ENCODE data around the gene XDH. TPM values are rescaled to one million over a fixed set of nuclear protein-coding genes. Genes with fewer than 3 reads are reported as not detected.

XDH gene
- total and polyA plus RNA-seq, 2 donors (not counting 1 experiment from before 2014, with no cell fraction given), result 0.50 to 0.59 TPM

DNA sequence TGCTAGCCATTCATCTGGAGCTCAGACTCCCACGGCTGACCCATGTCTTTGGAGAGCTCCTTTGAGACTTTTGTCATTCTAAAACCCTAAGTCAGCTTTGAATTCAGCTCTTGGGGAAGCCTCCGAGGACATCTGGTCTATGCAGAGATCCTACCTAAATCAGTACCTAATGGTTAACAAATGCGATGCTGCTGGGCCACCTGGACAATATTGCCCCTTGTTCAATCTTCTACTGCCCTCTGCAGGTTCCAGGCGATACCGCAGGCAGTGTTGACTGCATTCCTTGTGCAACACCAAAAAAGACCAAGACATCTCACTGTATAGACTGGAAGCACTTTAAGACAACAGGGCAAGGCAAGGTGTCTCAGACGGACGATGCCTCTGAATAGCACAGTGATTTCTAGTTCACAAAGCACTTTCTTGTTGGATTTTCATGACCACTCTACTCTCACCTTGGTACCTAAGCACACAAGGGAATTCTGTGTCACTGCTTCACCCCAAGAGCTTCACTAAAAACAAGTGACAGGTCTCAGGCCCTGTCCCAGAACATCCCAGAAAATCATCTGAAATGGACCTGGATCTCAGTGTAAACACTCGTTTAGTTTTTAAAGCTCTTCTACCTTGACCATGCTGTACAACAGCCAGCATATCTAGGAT, 80.9 kb downstream of the XDH start:
- H3K4me1 ChIP-seq (ENCODE audit: control insufficient read depth, extremely low read depth, insufficient read depth, low read length), result peaks cover 16% of the 10 kb centered on the region
- H3K4me2 ChIP-seq (ENCODE audit: extremely low read depth, insufficient read depth, low read length), result no peak overlapping the region
- TF ChIP-seq, protein P1, sequence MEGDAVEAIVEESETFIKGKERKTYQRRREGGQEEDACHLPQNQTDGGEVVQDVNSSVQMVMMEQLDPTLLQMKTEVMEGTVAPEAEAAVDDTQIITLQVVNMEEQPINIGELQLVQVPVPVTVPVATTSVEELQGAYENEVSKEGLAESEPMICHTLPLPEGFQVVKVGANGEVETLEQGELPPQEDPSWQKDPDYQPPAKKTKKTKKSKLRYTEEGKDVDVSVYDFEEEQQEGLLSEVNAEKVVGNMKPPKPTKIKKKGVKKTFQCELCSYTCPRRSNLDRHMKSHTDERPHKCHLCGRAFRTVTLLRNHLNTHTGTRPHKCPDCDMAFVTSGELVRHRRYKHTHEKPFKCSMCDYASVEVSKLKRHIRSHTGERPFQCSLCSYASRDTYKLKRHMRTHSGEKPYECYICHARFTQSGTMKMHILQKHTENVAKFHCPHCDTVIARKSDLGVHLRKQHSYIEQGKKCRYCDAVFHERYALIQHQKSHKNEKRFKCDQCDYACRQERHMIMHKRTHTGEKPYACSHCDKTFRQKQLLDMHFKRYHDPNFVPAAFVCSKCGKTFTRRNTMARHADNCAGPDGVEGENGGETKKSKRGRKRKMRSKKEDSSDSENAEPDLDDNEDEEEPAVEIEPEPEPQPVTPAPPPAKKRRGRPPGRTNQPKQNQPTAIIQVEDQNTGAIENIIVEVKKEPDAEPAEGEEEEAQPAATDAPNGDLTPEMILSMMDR (conservative IDR thresholded peaks at IDR 0.05 in 1 of 2, IDR thresholded peaks at IDR 0.05 in 1 of 2; ENCODE audit: low read depth in 1 of 2, low read length in 2 of 2), result peak; percentile 99
- TF ChIP-seq EZH2 (IDR thresholded peaks at IDR 0.05; ENCODE audit: low read length, missing control alignments), result no peak
- H3K27me3 ChIP-seq (ENCODE audit: control insufficient read depth, insufficient read depth, low read length), result no peaks in the 10 kb centered on the region
- no peak overlapping the region for H3K4me3 ChIP-seq (replicated peaks in 1 of 4; ENCODE audit: control extremely low read depth in 1 of 4, insufficient read depth in 1 of 4, low read depth in 3 of 4, low read length in 4 of 4)
- peak; percentile 68 to 86 for DNase-seq (ENCODE audit: low read depth in 2 of 2)
- H3K36me3 ChIP-seq (ENCODE audit: control insufficient read depth, insufficient read depth, low read length), result no peaks in the 10 kb centered on the region
- no peaks in the 10 kb centered on the region for H4K20me1 ChIP-seq (ENCODE audit: control insufficient read depth, extremely low read depth, insufficient read depth, low read length)
- no peaks in the 10 kb centered on the region for H3K9me3 ChIP-seq (ENCODE audit: control insufficient read depth, insufficient read depth, low read depth, low read length)
- H3K79me2 ChIP-seq (ENCODE audit: control insufficient read depth, insufficient read depth, low read length), result no peaks in the 10 kb centered on the region
- no peak overlapping the region for H2AFZ ChIP-seq (ENCODE audit: low read length)
- H3K27ac ChIP-seq (ENCODE audit: insufficient read depth, low read length), result no peak overlapping the region
- H3K9ac ChIP-seq (ENCODE audit: insufficient read depth, low read length), result no peak overlapping the region

- H3K4me1 ChIP-seq (ENCODE audit: control insufficient read depth, extremely low read depth, insufficient read depth, low read length), result peaks cover 12% of the 10 kb centered on the region
- no peaks in the 10 kb centered on the region for H3K9me3 ChIP-seq (ENCODE audit: control insufficient read depth, insufficient read depth, low read depth, low read length)
- H3K27ac ChIP-seq (ENCODE audit: insufficient read depth, low read length), result no peak overlapping the region
- TF ChIP-seq, protein P1 (conservative IDR thresholded peaks at IDR 0.05 in 1 of 2, IDR thresholded peaks at IDR 0.05 in 1 of 2; ENCODE audit: low read depth in 1 of 2, low read length in 2 of 2), result no peak
- no peak for TF ChIP-seq EZH2 (IDR thresholded peaks at IDR 0.05; ENCODE audit: low read length, missing control alignments)
- H3K4me2 ChIP-seq (ENCODE audit: extremely low read depth, insufficient read depth, low read length), result no peak overlapping the region
- H3K79me2 ChIP-seq (ENCODE audit: control insufficient read depth, insufficient read depth, low read length), result no peaks in the 10 kb centered on the region
- H3K27me3 ChIP-seq (ENCODE audit: control insufficient read depth, insufficient read depth, low read length), result no peaks in the 10 kb centered on the region
- H4K20me1 ChIP-seq (ENCODE audit: control insufficient read depth, extremely low read depth, insufficient read depth, low read length), result no peaks in the 10 kb centered on the region
- DNase-seq (ENCODE audit: low read depth in 2 of 2), result no peak
- H3K9ac ChIP-seq (ENCODE audit: insufficient read depth, low read length), result no peak overlapping the region
- H3K4me3 ChIP-seq (replicated peaks in 1 of 4; ENCODE audit: control extremely low read depth in 1 of 4, insufficient read depth in 1 of 4, low read depth in 3 of 4, low read length in 4 of 4), result no peak overlapping the region
- H3K36me3 ChIP-seq (ENCODE audit: control insufficient read depth, insufficient read depth, low read length), result no peaks in the 10 kb centered on the region
- H2AFZ ChIP-seq (ENCODE audit: low read length), result no peak overlapping the region
Measured at GRCh38 chr2:31333046-31333445, 81.5 kb downstream of the XDH start.

DNA sequence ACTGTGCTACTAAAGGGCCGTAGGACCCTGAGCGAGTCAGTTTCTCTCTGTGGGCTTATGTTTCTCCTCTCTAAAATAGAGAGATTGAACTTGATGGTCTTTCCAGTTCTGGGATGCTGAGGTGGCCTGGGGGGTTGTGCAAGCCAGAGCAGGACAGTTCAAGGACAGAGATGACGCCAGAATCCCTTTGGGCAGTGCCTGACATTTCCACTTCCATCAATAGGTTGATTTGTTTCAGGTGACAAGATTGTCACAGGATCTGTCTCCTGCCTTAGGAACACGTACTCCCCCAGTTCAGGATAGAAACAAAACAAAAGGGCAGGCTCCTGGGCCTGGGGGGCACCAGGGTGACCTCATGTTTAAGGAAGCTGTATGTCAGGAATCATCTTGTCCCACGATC, 82.0 kb downstream of the XDH start:
- Histone ChIP-seq H3K4me3 (replicated peaks in 1 of 4; ENCODE audit: control extremely low read depth in 1 of 4, insufficient read depth in 1 of 4, low read depth in 3 of 4, low read length in 4 of 4) (no peak overlapping the region), H3K9ac (ENCODE audit: insufficient read depth, low read length) (no peak overlapping the region), H3K4me2 (ENCODE audit: extremely low read depth, insufficient read depth, low read length) (no peak overlapping the region), H3K9me3 (ENCODE audit: control insufficient read depth, insufficient read depth, low read depth, low read length) (no peaks in the 10 kb centered on the region), H3K27ac (ENCODE audit: insufficient read depth, low read length) (no peak overlapping the region), H3K27me3 (ENCODE audit: control insufficient read depth, insufficient read depth, low read length) (no peaks in the 10 kb centered on the region), H3K79me2 (ENCODE audit: control insufficient read depth, insufficient read depth, low read length) (no peaks in the 10 kb centered on the region), H4K20me1 (ENCODE audit: control insufficient read depth, extremely low read depth, insufficient read depth, low read length) (no peaks in the 10 kb centered on the region), H3K4me1 (ENCODE audit: control insufficient read depth, extremely low read depth, insufficient read depth, low read length) (peaks cover 9% of the 10 kb centered on the region), H3K36me3 (ENCODE audit: control insufficient read depth, insufficient read depth, low read length) (no peaks in the 10 kb centered on the region), H2AFZ (ENCODE audit: low read length) (no peak overlapping the region)
- TF ChIP-seq, protein P1 (conservative IDR thresholded peaks at IDR 0.05 in 1 of 2, IDR thresholded peaks at IDR 0.05 in 1 of 2; ENCODE audit: low read depth in 1 of 2, low read length in 2 of 2), result no peak
- TF ChIP-seq EZH2 (IDR thresholded peaks at IDR 0.05; ENCODE audit: low read length, missing control alignments), result no peak
- DNase-seq (ENCODE audit: low read depth in 2 of 2), result no peak
